CD4-positive, alpha-beta T cell treated with Interleukin-17A for 4 hours (primary cell): ENCODE results near the gene PECR.
"Not testable (repeated sequence)": the region's sequence is repeated elsewhere in the genome, so short reads cannot be mapped to it uniquely, and the experiment has no call there.

Source experiments
- DNase-seq: peaks from one replicate; pipeline ENCODE4 v3.0.0-alpha.2; 2020; ENCODE audit warnings: mixed read lengths

The PECR gene

GRCh38 chr2:216023055-216023648 lies 58.5 kb downstream of the PECR start:
- DNase-seq: peak; percentile 62

DNA sequence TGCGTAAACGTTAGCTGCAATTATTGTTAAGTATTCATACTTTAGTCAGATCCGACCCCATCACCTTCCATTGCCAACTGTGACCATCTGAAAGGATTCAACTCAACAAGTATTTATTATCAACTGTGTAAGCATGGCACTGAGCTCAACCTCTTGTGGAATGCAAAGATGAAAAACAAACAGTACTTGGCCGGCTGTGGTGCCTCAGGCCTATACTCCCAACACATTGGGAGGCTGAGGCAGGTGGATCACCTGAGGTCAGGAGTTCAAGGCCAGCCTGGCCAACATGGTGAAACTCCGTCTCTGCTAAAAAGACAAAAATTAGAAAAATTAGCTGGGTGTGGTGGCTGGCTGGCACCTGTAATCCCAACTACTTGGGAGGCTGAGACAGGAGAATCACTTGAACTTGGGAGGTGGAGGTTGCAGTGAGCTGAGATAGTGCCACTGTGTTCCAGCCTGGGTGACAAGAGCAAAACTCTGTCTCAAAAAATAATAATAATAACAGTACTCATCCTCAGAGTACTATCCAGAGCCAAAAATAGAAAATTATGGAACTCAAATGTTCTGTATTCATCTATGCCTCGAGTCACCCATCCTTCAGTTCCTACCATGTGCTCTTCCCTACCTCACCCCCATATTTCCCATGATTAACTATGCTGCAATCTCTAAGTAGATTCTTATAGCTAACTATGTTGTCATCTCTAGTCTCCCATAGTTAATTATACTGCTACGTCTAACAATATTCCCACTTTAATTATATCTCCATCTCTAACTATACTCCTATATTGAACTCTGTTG lies 59.6 kb downstream of the PECR start:
- no peak for DNase-seq

- DNase-seq: no peak
Observed at GRCh38 chr2:216018709-216019108, 62.9 kb downstream of the PECR start.

DNA sequence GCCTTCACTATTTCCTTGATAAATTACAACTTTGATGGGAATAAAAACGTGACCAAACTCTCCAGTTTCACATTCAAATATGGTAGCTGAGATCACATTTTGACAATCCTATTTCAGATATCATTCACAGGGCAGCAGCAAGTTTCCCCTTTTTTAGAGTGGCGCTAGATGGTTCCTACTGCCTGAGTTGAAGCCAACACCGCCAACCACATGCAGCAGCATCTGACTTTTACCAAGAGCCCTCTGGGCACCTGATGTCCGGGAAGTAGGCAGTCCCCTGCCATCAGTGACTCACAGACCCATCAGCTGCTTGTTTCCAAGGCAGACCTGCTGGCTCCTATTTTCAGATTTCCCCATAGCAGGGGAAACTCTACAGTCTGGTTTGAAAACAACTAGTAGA lies 64.2 kb downstream of the PECR start:
- DNase-seq: peak; percentile 18

- DNase-seq: no peak
Observed at GRCh38 chr2:216016581-216016980, 65.0 kb downstream of the PECR start.

DNA sequence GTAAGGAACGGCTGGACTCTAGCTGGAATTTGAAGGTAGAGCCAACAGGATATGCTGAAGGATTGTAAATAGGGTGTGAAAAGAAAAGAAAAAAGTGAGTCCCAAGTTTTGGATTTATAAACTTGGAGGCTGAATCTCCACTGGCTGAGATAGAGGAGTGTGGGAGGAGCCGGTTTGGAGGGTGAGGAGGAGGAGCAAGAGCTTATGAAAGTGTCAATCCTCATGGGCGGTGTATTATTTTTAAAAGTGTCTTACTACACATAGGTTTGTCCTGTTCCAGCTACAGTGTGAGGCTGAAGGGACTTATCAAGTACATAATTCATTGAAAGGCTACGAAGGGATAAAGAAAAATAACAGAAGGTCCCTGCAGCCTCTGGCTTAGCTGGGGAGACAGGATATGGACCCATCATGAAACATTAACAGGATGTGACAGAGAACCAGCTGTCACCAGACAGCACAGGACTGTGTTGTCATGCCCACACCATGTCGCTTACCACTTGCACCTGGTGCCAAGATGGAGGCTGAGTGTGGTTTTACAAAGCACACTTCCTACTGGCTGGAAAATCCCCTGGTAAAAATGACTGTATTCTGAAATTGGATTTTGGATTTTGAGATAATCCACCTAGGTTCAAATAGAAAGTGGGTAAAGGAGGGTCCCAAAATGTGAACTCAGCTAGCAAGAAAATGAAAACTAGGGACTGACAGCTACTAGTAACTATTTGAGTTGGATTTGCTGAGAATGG lies 65.7 kb downstream of the PECR start:
- peak; percentile 54 for DNase-seq

DNA sequence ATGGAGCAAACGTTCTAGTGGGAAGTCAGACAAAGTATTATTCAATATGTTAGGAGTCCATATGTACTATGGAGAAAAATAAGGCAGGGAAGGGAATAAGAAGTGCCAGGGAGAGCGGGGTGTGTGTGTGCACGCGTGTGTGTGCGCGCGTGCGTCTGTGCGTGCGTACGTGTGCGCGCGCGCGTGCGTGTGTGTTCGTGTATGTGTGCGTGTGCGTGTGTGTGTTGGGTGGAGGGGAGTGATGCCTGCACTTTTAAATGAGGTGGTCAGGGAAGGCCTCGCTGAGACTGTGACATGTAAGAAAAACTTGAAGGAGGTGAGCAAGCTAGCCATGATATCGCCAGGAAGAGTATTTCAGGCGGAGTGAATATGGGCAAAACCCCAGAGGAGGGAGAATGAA lies 66.6 kb downstream of the PECR start:
- no peak for DNase-seq

DNA sequence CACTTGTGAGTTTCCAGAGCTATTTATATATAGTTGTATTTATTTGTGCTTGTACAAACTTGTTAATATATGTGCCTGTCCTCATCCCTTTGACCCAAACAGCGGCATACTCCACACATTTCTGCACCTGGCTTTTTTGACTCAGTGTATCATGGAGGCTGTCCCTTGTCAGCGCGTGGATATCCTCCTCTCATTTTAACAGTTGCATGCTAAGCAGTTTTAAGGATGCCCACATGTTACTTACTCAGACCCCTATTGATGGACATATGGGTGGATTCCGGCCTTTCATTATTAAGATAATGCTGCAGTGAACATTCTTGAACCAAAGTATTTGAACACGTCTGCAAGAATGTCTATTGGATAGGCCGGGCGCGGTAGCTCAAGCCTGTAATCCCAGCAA lies 67.6 kb downstream of the PECR start:
- DNase-seq: no peak

DNA sequence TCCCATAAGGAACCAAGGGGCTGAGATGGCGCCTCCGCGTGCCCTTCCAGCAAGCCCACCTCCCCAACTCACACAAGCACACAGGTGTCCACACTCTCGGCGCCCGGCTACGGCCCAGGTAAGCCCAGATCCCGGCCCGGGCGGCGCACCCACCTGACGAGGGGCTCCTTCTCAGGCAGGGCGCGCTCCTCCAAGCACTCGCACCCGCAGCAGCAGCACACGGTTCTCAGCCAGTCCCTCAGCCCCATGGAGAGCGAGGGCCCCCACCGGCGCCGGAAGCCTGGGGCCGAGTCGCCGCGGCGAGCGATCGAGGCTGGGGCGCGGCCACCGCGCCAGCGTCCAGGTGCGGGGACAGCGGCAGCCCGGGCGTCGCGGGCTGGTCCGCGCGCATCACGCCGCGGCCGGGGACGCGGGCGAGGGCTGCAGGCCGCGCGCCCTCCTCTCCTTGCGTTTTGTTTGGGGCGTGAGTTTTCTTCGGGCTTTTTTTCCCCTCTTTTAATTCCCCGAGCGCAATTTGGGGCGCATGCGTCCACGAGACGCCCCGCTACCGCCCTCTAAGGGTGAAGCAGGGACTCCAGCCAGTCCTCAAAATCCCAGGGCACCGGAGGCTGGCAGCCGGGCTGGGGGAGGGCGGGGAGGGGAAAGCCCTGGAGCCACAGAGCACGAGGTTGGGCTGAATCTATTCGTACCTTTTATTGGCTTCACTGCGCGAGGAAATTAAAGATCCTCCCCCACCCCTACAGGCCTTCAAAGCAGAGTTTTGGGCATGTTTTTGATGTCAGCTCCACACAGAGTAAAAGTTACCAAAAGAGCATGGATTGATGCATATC lies 68.3 kb downstream of the PECR start, which contains the start of gene MREG:
Gene MREG (minus strand): TSS at position 472 of the 830 bp plus-strand sequence. CDS start 224 bp downstream, at position 248.
- DNase-seq: peak; percentile 86

DNA sequence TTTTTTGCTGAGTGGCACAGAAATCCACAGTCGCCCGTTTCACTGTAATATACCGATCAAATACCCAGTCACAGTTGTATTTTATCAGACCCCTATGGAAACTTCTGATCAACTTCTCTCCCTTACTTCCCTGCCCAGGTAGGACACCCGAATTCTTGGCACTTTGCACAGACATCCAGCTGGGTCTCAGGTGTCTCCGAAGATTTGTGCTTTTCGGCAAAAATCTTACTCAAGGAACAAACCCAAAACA lies 68.9 kb downstream of the PECR start:
- no peak for DNase-seq

DNA sequence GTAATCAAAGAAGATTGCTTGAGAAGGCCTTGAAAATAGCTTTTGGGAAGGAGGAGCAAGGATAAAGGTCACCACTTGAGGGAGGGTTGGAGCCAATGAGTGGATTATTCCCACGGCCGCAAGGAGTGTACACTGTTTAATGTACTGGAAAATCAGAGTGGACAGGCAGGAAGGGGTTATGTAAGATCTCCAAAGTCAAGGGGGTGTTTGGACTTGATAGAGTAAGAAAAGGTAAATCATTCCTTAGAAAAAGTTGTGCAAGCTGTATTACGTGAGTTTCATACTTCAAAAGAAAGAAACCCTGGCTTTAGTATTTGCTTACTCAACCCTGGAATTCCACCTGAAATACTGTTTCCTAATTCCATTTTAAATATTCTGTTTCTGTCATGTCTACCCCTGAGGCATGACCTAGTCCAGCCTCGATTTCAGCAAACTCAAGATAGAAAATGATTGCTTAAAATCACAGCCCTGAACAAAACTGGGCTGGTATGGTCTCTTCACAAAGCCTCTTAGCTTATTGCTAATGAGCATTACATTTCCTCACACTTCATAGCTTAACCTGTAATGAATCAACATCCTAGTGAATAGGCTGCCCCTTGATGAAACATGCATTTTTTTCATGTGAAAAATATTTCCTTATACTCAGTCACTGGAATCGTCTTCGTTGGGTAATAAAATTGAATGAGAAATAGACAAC lies 69.3 kb downstream of the PECR start:
- no peak for DNase-seq

GRCh38 chr2:216009215-216009614 lies 72.4 kb downstream of the PECR start:
- not testable (repeated sequence) for DNase-seq

GRCh38 chr2:216008387-216008786 lies 73.2 kb downstream of the PECR start:
- DNase-seq: no peak

GRCh38 chr2:216006164-216006663 lies 75.4 kb downstream of the PECR start:
- DNase-seq: peak; percentile 50

DNA sequence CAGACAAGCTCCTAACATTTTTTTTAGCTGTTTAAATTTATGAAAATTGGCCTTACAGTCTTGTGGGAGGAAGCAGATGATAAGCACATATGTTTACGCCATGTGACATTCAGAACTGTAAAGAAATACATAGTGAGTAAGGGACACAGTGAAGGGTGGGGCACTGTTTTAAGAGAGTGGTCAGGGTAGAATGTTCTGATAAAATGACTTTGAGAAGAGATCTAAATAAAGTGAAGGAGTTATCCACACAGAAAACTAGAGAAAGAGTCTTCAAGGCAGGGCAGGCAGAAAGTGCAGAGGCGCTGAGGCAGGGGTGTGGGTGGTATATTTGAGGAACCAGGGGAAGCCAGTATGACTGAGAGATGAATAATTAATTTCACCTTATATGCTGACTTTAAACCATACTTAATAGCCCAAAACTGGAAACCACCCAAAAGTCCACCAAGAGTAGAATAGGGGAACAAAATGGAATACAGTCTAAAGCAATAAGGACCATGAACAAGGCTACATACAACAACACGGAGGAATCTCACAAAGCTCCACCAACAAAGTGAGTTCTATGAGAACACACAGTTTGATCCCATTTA lies 76.8 kb downstream of the PECR start:
- no peak for DNase-seq

- DNase-seq: no peak
Observed at GRCh38 chr2:216003876-216004696, 77.5 kb downstream of the PECR start.

GRCh38 chr2:216002693-216003092 lies 78.9 kb downstream of the PECR start:
- DNase-seq: no peak

DNA sequence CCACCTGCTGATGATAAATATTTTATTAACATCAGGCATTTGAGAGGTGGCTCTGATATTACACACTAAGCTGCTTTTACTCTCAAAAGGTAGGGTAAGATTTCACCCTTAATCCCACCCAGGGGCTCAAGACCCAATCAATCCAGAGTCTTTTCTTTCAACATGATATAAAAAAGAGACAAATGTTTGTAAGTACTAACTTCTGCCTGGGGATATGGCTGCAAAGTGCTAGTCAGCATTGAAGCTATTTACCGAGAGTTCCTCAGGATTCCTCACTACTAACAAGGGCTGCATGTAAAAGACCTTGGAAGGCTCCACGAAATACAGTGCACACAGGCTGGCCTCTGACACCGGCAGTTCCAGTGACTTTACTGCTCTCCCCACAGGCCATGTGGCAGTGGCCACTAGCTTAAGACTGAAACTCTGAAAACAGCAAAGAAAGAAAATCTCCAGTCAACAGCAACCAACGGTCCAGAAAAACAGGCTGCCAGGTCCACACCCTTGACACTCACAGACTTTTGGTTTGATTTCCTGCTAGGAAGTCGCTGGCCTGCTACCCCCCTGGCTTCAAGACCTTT lies 79.4 kb downstream of the PECR start:
- DNase-seq: no peak

- DNase-seq: no peak
Observed at GRCh38 chr2:216001216-216002100, 80.2 kb downstream of the PECR start.

GRCh38 chr2:215998636-215999035 lies 83.0 kb downstream of the PECR start:
- DNase-seq: no peak
